ENCODE measurements around the gene NR2E3. TPM values are rescaled to one million over a fixed set of nuclear protein-coding genes. Genes with fewer than 3 reads are reported as not detected.

The NR2E3 gene
- polyA plus RNA-seq, 4 donors = 0.07 to 0.89 (median 0.26) TPM

DNA sequence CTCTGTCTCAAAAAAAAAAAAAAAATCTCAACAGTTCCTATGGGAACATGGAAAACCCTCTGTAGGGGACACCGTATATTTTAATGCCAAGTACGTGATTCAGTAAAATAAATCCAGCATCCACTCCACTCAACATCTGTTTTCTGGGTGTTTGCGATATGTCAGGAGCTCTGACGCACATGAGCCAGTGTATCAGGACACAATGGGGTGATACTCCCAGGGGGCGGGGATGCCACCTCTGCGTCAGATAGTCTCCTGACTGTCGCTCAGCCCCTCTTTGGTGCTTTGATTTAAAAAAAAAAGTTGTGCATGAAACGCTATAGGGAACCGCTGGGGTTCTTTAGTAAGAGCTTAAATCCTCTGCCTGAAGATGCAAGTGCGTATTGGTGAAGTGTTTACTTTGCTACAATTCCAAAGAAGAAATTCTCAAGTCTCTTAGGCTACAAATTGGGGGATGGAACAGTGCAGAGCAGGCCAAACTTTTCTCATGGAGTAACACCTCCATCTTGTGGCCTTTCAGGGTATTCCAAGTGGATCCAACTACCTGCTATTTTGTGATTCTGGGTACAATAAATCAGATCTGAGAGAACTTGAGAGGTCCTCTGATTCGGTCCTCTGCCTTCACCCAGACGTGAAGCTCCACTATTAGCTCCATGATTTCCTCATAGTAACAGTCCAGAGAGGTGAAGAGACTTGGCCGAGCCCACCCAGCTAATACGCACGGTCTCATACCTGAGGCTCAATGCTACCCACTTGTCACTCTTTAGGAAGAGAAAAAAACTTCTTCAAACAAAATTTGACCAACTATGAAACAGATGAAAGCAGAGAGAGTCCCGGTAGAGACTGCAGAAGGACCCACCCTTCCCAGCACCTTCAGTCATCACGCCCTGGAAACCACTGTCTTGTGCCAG, 9.3 kb upstream of the NR2E3 start:
- Histone ChIP-seq H3K4me3 (ENCODE audit: low read depth in 1 of 3, low read length in 3 of 3) (no peak overlapping the region), H3K36me3 (ENCODE audit: control insufficient read depth in 3 of 3, insufficient read depth in 2 of 3, low read depth in 1 of 3, low read length in 3 of 3) (no peaks in the 10 kb centered on the region), H3K27me3 (ENCODE audit: control insufficient read depth in 3 of 3, insufficient read depth in 3 of 3, low read length in 3 of 3) (no peaks in the 10 kb centered on the region), H3K27ac (ENCODE audit: low read depth in 1 of 3, low read length in 2 of 3) (no peak overlapping the region), H3K4me1 (ENCODE audit: control insufficient read depth in 3 of 3, insufficient read depth in 2 of 3, low read depth in 1 of 3, low read length in 2 of 3) (no peaks in the 10 kb centered on the region), H3K9me3 (ENCODE audit: control insufficient read depth in 2 of 2, insufficient read depth in 1 of 2, low read depth in 1 of 2, low read length in 1 of 2) (no peaks in the 10 kb centered on the region)
- DNase-seq (peak; percentile 67 to 79), FAIRE-seq (no peak)
- 59 to 62% (median 62%) methylated on average over 17 of the region's 17 CpGs for WGBS, 3 donors

DNA sequence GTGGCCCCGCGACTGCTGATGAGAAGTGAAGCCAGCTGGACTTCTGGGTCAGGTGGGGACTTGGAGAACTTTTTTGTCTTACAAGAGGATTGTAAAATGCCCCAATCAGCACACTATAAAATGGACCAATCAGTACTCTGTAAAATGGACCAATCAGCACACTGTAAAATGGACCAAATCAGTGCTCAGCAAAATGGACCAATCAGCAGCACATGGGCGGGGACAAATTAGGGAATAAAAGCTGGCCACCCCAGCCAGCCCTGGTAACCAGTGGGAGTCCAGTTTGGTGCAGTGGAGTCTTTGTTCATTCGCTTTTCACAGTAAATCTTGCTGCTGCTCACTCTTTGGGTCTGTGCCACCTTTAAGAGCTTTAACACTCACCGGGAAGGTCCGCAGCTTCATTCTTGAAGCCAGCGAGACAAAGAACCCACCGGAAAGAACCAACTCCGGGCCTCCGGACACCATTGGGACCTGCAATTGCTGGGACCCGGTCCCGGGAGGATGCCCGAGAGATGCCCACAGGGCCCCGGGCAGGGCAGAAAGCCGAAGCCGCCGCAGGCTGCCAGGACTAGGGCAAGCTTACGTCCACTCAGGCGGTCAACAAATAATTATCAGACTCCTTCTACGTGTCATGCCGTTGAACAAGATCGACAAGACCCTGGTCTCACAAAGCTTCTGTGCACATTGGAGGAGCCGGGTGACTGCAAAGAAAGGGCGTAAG, 8.3 kb upstream of the NR2E3 start:
- Histone ChIP-seq H3K27ac (ENCODE audit: low read depth in 1 of 3, low read length in 2 of 3) (no peak overlapping the region), H3K4me3 (ENCODE audit: low read depth in 1 of 3, low read length in 3 of 3) (no peak overlapping the region), H3K36me3 (ENCODE audit: control insufficient read depth in 3 of 3, insufficient read depth in 2 of 3, low read depth in 1 of 3, low read length in 3 of 3) (no peaks in the 10 kb centered on the region), H3K9me3 (ENCODE audit: control insufficient read depth in 2 of 2, insufficient read depth in 1 of 2, low read depth in 1 of 2, low read length in 1 of 2) (no peaks in the 10 kb centered on the region), H3K27me3 (ENCODE audit: control insufficient read depth in 3 of 3, insufficient read depth in 3 of 3, low read length in 3 of 3) (no peaks in the 10 kb centered on the region), H3K4me1 (ENCODE audit: control insufficient read depth in 3 of 3, insufficient read depth in 2 of 3, low read depth in 1 of 3, low read length in 2 of 3) (peaks cover 0 to 3% (median 0%) of the 10 kb centered on the region in 3 donors)
- DNase-seq = no peak
- WGBS, 3 donors = 94 to 96% (median 96%) methylated on average over 24 of the region's 24 CpGs
- no peak for FAIRE-seq

DNA sequence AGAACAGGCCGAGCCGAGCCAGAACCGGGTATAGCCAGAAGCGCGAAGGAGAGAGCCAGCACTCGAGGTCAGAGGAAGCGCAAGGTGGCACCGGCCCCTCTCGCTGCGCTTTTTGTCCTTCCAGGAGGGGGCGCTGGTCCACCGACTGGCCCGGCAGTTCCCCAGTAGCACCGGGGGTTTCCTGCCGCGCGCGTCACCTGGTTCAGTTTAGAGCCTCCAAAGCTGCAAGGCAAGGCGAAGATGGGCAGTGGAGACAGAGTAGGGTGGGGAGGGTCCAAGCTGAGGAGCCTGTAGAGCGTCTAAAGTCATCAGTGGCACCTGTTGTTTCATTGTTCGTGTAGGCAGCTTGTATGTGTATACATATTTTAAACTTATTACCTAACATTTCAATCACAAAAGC, 7.6 kb upstream of the NR2E3 start:
- Histone ChIP-seq H3K4me1 (ENCODE audit: control insufficient read depth in 3 of 3, insufficient read depth in 2 of 3, low read depth in 1 of 3, low read length in 2 of 3) (peaks cover 0 to 3% (median 0%) of the 10 kb centered on the region in 3 donors), H3K27ac (ENCODE audit: low read depth in 1 of 3, low read length in 2 of 3) (no peak overlapping the region), H3K36me3 (ENCODE audit: control insufficient read depth in 3 of 3, insufficient read depth in 2 of 3, low read depth in 1 of 3, low read length in 3 of 3) (no peaks in the 10 kb centered on the region), H3K4me3 (ENCODE audit: low read depth in 1 of 3, low read length in 3 of 3) (no peak overlapping the region), H3K27me3 (ENCODE audit: control insufficient read depth in 3 of 3, insufficient read depth in 3 of 3, low read length in 3 of 3) (no peaks in the 10 kb centered on the region), H3K9me3 (ENCODE audit: control insufficient read depth in 2 of 2, insufficient read depth in 1 of 2, low read depth in 1 of 2, low read length in 1 of 2) (no peaks in the 10 kb centered on the region)
- WGBS, 3 donors = 66 to 70% (median 68%) methylated on average over 21 of the region's 21 CpGs
- FAIRE-seq = no peak
- DNase-seq = no peak

DNA sequence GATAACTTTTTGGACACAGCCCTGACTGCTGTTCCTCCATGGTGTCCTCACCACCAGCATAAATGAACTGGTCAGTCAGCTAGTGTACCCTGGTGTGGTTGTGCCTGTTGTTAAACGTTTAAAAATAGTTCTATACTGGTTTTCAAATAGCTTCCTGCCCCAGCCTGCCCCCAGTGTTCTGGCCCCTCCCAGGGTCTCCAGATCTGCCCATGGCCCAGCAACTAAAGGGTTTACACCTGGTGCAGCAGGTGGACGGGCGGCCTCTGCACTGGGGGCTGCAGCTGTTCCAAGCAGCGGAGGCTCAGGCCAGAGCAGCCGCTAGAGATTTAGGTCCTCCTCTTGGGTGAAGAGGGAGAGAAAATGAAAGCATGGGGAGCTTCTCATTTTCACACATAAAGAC, 6.1 kb upstream of the NR2E3 start:
- no peak for DNase-seq

GRCh38 chr15:71804695-71805470, 5.5 kb upstream of the NR2E3 start:
- Histone ChIP-seq H3K4me1 (ENCODE audit: control insufficient read depth in 3 of 3, insufficient read depth in 2 of 3, low read depth in 1 of 3, low read length in 2 of 3) (peaks cover 0 to 3% (median 0%) of the 10 kb centered on the region in 3 donors), H3K9me3 (ENCODE audit: control insufficient read depth in 2 of 2, insufficient read depth in 1 of 2, low read depth in 1 of 2, low read length in 1 of 2) (no peaks in the 10 kb centered on the region), H3K4me3 (ENCODE audit: low read depth in 1 of 3, low read length in 3 of 3) (no peak overlapping the region), H3K27me3 (ENCODE audit: control insufficient read depth in 3 of 3, insufficient read depth in 3 of 3, low read length in 3 of 3) (no peaks in the 10 kb centered on the region), H3K27ac (ENCODE audit: low read depth in 1 of 3, low read length in 2 of 3) (no peak overlapping the region), H3K36me3 (ENCODE audit: control insufficient read depth in 3 of 3, insufficient read depth in 2 of 3, low read depth in 1 of 3, low read length in 3 of 3) (no peaks in the 10 kb centered on the region)
- 55 to 74% (median 64%) methylated on average over 6 of the region's 6 CpGs for WGBS, 3 donors
- DNase-seq = no peak
- FAIRE-seq = no peak

More for the DNA sequence above, 6.1 kb upstream of the NR2E3 start:
- Histone ChIP-seq H3K9me3 (ENCODE audit: control insufficient read depth in 2 of 2, insufficient read depth in 1 of 2, low read depth in 1 of 2, low read length in 1 of 2) (no peaks in the 10 kb centered on the region), H3K36me3 (ENCODE audit: control insufficient read depth in 3 of 3, insufficient read depth in 2 of 3, low read depth in 1 of 3, low read length in 3 of 3) (no peaks in the 10 kb centered on the region), H3K27ac (ENCODE audit: low read depth in 1 of 3, low read length in 2 of 3) (no peak overlapping the region), H3K27me3 (ENCODE audit: control insufficient read depth in 3 of 3, insufficient read depth in 3 of 3, low read length in 3 of 3) (no peaks in the 10 kb centered on the region), H3K4me1 (ENCODE audit: control insufficient read depth in 3 of 3, insufficient read depth in 2 of 3, low read depth in 1 of 3, low read length in 2 of 3) (peaks cover 0 to 3% (median 0%) of the 10 kb centered on the region in 3 donors), H3K4me3 (ENCODE audit: low read depth in 1 of 3, low read length in 3 of 3) (no peak overlapping the region)
- FAIRE-seq = no peak
- WGBS, 3 donors = 38 to 51% (median 49%) methylated on average over 5 of the region's 5 CpGs

DNA sequence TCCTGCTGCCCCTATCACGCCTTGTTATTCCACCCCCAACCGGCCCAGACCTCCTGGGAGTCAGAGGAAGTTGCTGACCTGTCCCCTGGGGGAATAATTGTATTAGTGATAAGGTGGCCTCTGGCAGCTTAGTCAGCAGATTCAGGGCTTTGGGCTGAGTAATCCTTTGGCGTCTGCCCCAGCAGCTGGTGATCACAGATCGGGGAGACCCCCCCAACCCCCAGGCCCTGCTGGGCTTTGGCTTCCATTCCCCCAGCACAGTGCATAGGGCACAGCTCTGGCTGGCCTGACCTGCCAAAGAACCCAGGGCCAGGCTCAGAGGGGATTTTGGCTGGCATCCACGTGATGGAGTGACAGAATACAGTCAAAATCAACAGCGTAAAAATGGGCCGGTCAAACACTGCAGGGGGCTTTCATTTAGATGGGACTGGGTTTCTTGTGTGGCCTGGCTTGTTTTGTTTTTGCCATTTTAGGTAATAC, 3.9 kb upstream of the NR2E3 start:
- H3K4me1 ChIP-seq (ENCODE audit: control insufficient read depth in 3 of 3, insufficient read depth in 2 of 3, low read depth in 1 of 3, low read length in 2 of 3) = peaks cover 0 to 3% (median 0%) of the 10 kb centered on the region in 3 donors
- DNase-seq (no peak), FAIRE-seq (no peak)
- no peaks in the 10 kb centered on the region for H3K36me3 ChIP-seq (ENCODE audit: control insufficient read depth in 3 of 3, insufficient read depth in 2 of 3, low read depth in 1 of 3, low read length in 3 of 3)
- peaks cover 0 to 6% (median 0%) of the 10 kb centered on the region in 3 donors for H3K27me3 ChIP-seq (ENCODE audit: control insufficient read depth in 3 of 3, insufficient read depth in 3 of 3, low read length in 3 of 3)
- 47 to 61% (median 53%) methylated on average over 7 of the region's 7 CpGs for WGBS, 3 donors
- H3K9me3 ChIP-seq (ENCODE audit: control insufficient read depth in 2 of 2, insufficient read depth in 1 of 2, low read depth in 1 of 2, low read length in 1 of 2) = no peaks in the 10 kb centered on the region
- no peak overlapping the region for H3K4me3 ChIP-seq (ENCODE audit: low read depth in 1 of 3, low read length in 3 of 3)
- H3K27ac ChIP-seq (ENCODE audit: low read depth in 1 of 3, low read length in 2 of 3) = no peak overlapping the region

DNA sequence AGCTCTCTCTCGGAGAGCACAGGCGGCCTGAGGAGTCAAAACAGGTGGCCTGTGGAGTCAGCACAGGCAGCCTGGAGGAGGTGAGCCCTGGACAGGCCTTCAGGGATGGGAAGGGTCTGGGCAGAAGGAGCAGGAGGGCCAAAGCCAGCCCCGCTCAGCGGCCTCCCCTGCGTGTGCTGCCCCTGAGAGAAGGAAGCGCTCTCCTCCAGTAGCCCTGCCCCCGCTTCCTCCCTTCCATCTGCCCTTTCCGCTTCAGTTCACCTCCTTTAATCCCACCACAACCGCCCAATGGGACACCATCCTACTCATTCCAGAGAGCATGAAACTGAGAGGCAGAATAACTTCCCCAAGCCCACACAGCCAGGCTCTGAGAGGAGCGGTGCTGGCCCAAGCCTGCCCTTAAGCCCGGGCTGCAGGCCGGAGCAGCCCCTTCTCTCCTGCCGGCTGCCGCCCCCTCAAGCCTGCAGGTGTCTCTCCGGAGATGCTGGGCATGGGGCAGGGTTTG, 3.2 kb upstream of the NR2E3 start:
- H3K4me3 ChIP-seq (ENCODE audit: low read depth in 1 of 3, low read length in 3 of 3) = no peak overlapping the region
- FAIRE-seq (no peak), DNase-seq (no peak)
- no peaks in the 10 kb centered on the region for H3K9me3 ChIP-seq (ENCODE audit: control insufficient read depth in 2 of 2, insufficient read depth in 1 of 2, low read depth in 1 of 2, low read length in 1 of 2)
- no peaks in the 10 kb centered on the region for H3K36me3 ChIP-seq (ENCODE audit: control insufficient read depth in 3 of 3, insufficient read depth in 2 of 3, low read depth in 1 of 3, low read length in 3 of 3)
- H3K4me1 ChIP-seq (ENCODE audit: control insufficient read depth in 3 of 3, insufficient read depth in 2 of 3, low read depth in 1 of 3, low read length in 2 of 3) = peaks cover 0 to 3% (median 0%) of the 10 kb centered on the region in 3 donors
- peaks cover 0 to 6% (median 0%) of the 10 kb centered on the region in 3 donors for H3K27me3 ChIP-seq (ENCODE audit: control insufficient read depth in 3 of 3, insufficient read depth in 3 of 3, low read length in 3 of 3)
- H3K27ac ChIP-seq (ENCODE audit: low read depth in 1 of 3, low read length in 2 of 3) = no peak overlapping the region
- WGBS, 3 donors = 83 to 100% (median 90%) methylated on average over 10 to 15 of the region's 15 CpGs

- DNase-seq = no peak
- Histone ChIP-seq H3K27me3 (ENCODE audit: control insufficient read depth in 3 of 3, insufficient read depth in 3 of 3, low read length in 3 of 3) (peaks cover 0 to 6% (median 0%) of the 10 kb centered on the region in 3 donors), H3K27ac (ENCODE audit: low read depth in 1 of 3, low read length in 2 of 3) (no peak overlapping the region), H3K36me3 (ENCODE audit: control insufficient read depth in 3 of 3, insufficient read depth in 2 of 3, low read depth in 1 of 3, low read length in 3 of 3) (no peaks in the 10 kb centered on the region), H3K4me1 (ENCODE audit: control insufficient read depth in 3 of 3, insufficient read depth in 2 of 3, low read depth in 1 of 3, low read length in 2 of 3) (peaks cover 0 to 3% (median 0%) of the 10 kb centered on the region in 3 donors), H3K4me3 (ENCODE audit: low read depth in 1 of 3, low read length in 3 of 3) (no peak overlapping the region), H3K9me3 (ENCODE audit: control insufficient read depth in 2 of 2, insufficient read depth in 1 of 2, low read depth in 1 of 2, low read length in 1 of 2) (no peaks in the 10 kb centered on the region)
- 72 to 84% (median 72%) methylated on average over 4 of the region's 4 CpGs for WGBS, 3 donors
- no peak for FAIRE-seq
Measured at GRCh38 chr15:71807691-71808091, 2.7 kb upstream of the NR2E3 start.
